ENCODE measurements around the gene OGDHL. TPM values are rescaled to one million over a fixed set of nuclear protein-coding genes. Genes with fewer than 3 reads are reported as not detected.
A peak's percentile ranks its signal among the peaks of the same experiment; 100 is the strongest.

The OGDHL gene
- total RNA-seq, 1 donor from 2014 or later, result 4.5 TPM

DNA sequence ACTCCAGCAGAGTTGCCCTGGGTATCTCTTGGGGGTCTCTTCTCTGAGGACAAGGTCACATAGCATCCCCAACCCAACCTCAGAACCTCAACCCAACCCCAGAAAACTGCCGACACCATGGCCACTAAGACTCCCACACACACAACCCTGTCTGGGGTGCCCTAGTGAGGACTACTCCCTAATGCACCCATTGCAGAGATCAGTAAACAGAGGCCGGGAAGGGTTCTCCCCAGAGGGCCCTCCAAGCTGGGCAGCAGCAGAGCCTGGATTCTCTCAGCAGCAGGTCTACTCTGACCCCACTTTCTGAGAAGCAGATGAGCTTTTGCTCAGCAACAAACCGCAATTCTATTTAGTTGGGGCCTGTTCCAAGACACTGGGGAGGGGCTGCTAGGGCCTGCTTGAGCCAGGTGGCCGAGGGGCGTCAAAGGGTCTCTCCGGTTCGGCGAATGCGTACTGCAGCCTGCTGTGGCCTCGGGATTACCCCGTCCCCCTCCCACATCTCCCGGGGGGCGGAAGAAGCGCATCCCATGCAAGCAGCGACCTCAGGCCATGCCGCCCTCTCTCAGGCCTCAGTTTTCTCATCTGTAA, 828 bp downstream of the OGDHL start:
- no peak for DNase-seq
- H3K27me3 ChIP-seq (ENCODE audit: low read depth), result peaks cover 68% of the 10 kb centered on the region

DNA sequence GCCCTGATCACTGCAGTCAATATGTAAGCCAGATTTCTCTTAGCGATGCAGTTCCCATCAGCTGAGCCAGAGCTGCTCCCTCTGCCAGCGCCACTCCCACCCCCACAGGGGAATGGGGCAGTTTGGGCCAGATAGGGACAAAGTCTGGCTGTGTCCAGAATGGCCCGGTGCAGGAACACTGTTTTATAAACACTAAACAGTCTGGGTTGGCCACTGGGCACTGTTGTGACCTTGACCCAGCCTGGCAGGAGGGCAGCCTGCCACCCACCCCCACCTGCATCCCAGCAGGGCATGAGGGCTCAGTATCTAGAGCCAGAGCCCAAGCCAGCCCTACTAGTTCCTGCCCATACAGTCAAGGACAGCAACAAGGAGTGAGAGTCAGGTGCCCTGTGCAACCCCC, 1.3 kb downstream of the OGDHL start:
- H3K27me3 ChIP-seq (ENCODE audit: low read depth), result peaks cover 66% of the 10 kb centered on the region
- no peak for DNase-seq
- TF ChIP-seq, protein P1, sequence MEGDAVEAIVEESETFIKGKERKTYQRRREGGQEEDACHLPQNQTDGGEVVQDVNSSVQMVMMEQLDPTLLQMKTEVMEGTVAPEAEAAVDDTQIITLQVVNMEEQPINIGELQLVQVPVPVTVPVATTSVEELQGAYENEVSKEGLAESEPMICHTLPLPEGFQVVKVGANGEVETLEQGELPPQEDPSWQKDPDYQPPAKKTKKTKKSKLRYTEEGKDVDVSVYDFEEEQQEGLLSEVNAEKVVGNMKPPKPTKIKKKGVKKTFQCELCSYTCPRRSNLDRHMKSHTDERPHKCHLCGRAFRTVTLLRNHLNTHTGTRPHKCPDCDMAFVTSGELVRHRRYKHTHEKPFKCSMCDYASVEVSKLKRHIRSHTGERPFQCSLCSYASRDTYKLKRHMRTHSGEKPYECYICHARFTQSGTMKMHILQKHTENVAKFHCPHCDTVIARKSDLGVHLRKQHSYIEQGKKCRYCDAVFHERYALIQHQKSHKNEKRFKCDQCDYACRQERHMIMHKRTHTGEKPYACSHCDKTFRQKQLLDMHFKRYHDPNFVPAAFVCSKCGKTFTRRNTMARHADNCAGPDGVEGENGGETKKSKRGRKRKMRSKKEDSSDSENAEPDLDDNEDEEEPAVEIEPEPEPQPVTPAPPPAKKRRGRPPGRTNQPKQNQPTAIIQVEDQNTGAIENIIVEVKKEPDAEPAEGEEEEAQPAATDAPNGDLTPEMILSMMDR (IDR thresholded peaks at IDR 0.05; ENCODE audit: borderline replicate concordance), result no peak
- H3K9me3 ChIP-seq (replicated peaks), result no peaks in the 10 kb centered on the region
- no peak overlapping the region for H3K4me3 ChIP-seq
- H3K27ac ChIP-seq (replicated peaks), result no peak overlapping the region
- no peaks in the 10 kb centered on the region for H3K36me3 ChIP-seq
- H3K4me1 ChIP-seq, result peaks cover 9% of the 10 kb centered on the region
- intact Hi-C loops (cut with micrococcal nuclease), result no loop called here

More for the DNA sequence above, 828 bp downstream of the OGDHL start:
- Histone ChIP-seq H3K36me3 (no peaks in the 10 kb centered on the region), H3K4me1 (peaks cover 9% of the 10 kb centered on the region), H3K27ac (replicated peaks) (no peak overlapping the region), H3K9me3 (replicated peaks) (peaks cover 4% of the 10 kb centered on the region), H3K4me3 (peak overlapping the region; percentile 75)
- TF ChIP-seq, protein P1 (IDR thresholded peaks at IDR 0.05; ENCODE audit: borderline replicate concordance), result no peak
- intact Hi-C loops (cut with micrococcal nuclease), result no loop called here

DNA sequence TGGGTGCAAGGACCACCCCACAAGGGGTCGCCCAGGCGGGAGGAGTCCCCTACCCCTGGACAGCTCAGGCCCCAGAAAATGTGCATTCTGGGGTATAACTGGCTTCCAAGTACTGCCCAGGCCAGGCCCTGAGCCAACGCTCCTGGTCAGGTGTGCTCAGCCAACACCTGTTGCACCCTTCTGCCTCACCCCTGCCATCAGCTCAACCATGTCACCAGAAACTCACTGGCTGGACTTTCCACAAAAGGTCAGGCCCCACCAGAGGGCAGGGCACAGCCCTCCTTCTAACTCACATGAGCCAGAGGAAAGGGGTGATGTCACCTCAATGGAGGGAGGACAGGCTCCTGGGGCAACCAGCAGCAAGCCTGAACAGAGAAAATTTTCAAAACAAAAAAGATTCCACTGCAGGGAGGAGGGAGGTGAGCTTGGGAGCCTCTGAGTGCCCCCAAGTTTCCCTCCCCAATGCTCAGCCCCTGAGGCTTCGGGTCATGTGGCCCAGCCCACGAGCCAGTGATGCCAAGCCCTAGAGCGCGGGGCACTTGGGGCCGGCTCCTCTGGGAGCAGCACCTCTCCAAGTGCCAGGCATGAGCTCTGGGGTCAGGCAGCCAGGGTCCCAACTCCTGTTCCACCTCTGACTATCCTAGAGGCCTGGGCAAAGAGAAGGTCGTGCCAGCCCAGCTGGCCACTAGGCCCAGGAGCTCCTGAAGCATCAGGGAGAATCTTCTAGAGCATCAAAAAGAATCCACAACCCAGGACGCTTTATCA, 2.2 kb downstream of the OGDHL start:
- Histone ChIP-seq H3K27ac (replicated peaks) (no peak overlapping the region), H3K27me3 (ENCODE audit: low read depth) (peaks cover 58% of the 10 kb centered on the region), H3K36me3 (no peaks in the 10 kb centered on the region), H3K4me3 (no peak overlapping the region), H3K4me1 (peaks cover 9% of the 10 kb centered on the region), H3K9me3 (replicated peaks) (no peaks in the 10 kb centered on the region)
- TF ChIP-seq, protein P1 (IDR thresholded peaks at IDR 0.05; ENCODE audit: borderline replicate concordance), result no peak
- intact Hi-C loops (cut with micrococcal nuclease), result no loop called here
- DNase-seq, result no peak

DNA sequence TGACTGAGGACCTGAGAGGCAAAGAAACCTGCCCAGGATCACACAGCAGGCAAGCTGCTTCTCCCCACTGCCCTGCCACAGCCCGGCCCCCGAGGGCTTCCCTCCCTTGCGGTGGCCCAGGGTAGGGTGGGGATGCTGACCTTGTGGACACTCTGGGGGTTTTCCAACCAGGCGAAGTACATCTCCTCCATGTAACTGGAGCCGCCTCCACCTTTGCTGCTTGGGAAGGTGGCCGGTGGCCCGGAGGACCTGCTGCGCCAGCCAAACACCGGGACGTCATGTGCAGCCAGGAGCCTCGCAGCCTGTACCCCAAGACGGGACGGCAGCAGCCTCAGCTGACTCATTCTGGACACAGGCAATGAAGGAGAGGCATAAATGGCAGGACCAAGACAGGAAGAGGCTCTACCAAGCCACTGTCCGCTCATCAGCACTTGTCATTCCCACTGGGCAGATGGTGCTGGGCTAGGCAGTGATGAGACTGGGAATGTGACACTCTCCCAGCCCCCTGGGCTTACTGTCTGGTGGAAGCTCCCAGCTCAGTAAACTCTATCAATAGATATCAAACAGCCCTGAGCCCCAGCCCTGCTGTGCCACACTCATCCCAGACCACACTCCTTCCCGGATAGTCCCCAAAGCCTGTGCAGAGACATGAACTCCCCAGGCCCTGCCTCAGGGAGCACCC, 3.7 kb downstream of the OGDHL start:
- Histone ChIP-seq H3K4me3 (no peak overlapping the region), H3K36me3 (no peaks in the 10 kb centered on the region), H3K27ac (replicated peaks) (no peak overlapping the region), H3K27me3 (ENCODE audit: low read depth) (peaks cover 43% of the 10 kb centered on the region), H3K4me1 (peaks cover 9% of the 10 kb centered on the region), H3K9me3 (replicated peaks) (no peaks in the 10 kb centered on the region)
- TF ChIP-seq, protein P1 (IDR thresholded peaks at IDR 0.05; ENCODE audit: borderline replicate concordance), result no peak
- intact Hi-C loops (cut with micrococcal nuclease), result no loop called here
- DNase-seq, result no peak

DNA sequence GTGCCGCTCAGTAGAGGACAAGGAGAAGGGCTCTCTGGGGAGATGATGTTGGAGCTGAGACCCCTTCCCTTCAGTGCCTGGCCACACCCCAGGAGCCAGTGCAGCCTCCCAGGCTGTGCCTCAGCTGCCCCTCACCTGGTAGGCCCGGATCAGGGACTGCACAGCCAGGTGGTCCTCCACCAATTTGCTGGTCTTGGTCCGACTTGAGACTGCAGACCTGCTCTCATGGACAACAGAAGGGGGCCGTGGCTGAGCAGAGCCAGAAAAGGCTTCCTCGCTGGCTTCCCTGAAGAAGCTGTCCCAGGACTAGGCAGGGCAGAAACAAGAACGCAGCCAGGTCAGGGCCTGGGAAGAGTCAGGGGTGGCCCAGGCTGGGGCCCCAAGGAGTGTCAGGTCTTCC, 5.5 kb downstream of the OGDHL start:
- Histone ChIP-seq H3K9me3 (replicated peaks) (no peaks in the 10 kb centered on the region), H3K4me1 (peaks cover 3% of the 10 kb centered on the region), H3K4me3 (no peak overlapping the region), H3K27me3 (ENCODE audit: low read depth) (peaks cover 36% of the 10 kb centered on the region), H3K36me3 (no peaks in the 10 kb centered on the region), H3K27ac (replicated peaks) (no peak overlapping the region)
- TF ChIP-seq, protein P1 (IDR thresholded peaks at IDR 0.05; ENCODE audit: borderline replicate concordance), result no peak
- DNase-seq, result no peak
- intact Hi-C loops (cut with micrococcal nuclease), result no loop called here

Data from left ventricle myocardium inferior (tissue), 1 donor.